Kidney capillary endothelial cell (primary cell): ENCODE data around the gene ATF4.

ENCODE experiments used
- DNase-seq: peaks from one replicate; pipeline ENCODE4 v3.0.0-alpha.2; 2018; ENCODE audit warnings: low spot score

ATF4 gene

DNA sequence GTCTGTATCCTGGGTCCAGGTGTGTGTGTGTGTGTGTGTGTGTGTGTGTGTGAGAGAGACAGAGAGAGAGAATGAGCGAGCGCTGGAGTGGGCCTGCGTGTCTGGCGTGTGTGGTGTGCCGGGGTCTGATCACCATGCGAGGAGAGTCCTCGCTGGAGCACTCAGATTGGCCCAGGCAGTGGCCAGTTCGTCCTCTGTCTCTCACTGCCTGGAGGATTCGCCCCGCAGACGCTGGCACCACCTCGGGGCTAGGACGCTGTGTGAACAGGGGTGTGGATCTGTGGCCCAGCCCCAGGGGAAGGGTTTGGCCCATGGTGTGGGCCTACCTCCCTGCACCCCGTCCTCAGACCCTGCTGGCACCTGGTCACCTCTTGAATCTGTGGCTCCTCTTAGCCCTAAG lies 38.6 kb downstream of the ATF4 start:
- no peak for DNase-seq

DNA sequence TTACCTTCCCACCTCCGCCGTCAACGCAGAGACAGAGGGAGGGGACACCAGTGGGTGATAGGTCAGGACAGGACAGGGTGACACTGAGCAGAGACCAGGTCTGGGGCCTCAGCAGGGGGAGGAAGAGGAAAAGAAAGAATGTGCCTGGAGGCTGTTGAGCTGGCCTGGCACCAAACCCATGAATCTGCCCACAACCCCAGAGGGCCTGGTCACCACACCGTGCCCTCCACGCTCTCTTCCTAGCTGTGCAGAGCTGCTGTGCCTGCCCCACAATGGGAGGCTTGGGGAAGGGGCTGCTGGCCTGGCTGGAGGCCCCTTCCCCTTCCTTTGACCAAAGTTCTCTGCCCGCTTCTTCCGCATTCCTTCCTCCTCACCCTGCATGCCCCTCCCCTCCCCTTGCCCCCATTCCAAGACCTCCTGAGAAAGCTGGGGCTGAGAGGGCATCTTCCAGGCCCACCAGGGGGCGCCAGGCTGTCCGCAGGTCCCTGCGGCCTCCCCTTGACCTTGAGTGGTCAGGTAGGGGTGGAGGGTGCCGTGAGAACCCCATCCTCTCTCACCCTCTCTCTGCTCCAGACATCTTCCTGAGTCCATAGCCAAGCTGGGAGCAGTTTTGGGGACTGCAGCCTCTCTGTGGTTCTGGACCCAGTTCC lies 39.2 kb downstream of the ATF4 start:
- DNase-seq, result no peak

DNA sequence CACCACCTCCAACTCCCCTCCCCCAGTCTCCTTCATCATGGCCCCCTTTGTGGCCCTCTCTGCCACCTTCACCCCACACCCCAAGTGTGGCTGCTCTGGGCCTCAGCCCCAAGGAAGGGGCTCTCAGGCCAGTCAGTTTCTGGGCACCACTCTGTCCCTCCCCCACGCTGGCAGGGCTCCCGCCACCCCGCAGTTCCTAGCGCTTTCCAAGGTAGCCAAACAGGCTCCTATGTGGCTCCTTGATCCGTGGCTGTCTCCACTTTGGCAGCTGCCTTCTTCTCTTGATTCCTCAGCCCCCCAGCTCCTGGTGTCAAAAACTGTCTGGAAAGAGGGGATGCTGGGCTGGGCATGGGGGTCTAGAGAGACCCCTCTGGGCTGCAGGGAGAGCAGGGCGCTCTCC lies 39.8 kb downstream of the ATF4 start:
- DNase-seq, result no peak

DNA sequence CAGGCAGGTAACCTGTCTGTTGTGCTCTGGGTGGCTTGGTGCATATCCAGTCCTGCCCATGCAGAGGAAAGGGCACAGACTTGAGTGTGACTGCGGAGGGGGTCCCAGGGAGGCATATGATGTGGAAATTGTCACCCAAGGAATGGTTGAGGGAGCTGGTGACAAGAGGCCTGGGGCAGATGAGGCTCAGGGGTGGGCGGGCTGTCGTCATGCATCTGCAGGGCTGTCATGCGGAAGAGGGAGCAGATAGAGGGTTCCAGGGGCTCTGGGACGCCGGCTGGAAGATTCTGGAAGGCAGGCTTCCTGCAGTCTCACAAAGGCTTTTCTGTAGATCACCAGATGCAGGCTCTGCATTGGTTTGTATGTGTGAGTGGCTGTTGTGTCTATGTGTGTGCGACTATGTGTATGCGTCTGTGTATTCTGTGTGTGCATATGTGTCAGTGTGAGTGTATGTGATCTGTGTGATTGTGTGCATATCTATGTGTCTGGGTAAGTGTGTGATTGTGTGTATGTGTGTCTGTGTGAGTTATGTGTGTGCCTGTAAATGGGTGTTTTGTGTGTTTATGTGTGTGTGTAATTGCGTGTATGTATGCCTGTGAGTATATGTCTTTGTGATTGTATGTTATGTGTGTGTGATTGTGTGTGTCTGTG lies 42.6 kb downstream of the ATF4 start:
- DNase-seq, result no peak

DNA sequence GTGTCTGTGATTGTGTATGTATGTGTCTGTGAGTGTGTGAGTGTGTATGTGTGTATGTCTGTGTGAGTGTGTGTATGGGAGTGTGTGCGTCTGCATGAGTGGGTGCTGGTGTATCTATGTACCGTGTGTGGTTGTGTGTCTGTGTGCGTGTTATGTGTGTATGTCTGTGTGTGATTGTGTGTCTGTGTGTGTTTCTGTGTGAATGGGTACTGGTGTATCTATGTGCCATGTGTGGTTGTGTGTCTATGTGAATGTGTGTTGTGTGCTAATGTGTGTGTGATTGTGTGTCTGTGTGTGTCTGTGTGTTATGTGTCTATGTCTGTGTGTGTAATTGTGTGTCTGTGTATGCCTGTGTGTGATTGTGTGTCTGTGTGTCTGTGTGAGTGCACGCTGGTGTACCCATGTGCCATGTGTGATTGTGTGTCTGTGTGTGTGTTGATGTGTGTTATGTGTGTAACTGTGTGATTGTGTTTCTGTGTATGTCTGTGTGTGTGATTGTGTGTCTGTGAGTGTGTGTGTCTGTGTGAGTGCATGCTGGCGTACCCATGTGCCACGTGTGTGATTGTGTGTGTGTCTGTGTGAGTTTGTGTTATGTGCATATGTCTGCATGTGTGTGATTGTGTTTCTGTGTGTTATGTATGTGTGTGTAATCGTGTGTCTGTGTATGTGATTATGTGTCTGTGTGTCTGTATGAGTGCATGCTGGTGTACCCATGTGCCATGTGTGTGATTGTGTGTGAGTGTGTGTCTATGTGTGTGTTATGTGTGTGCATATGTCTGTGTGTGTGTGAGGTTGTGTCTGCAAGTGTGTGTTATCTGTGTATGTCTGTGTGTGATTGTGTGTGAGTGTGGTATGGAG lies 43.4 kb downstream of the ATF4 start:
- DNase-seq, result no peak

DNA sequence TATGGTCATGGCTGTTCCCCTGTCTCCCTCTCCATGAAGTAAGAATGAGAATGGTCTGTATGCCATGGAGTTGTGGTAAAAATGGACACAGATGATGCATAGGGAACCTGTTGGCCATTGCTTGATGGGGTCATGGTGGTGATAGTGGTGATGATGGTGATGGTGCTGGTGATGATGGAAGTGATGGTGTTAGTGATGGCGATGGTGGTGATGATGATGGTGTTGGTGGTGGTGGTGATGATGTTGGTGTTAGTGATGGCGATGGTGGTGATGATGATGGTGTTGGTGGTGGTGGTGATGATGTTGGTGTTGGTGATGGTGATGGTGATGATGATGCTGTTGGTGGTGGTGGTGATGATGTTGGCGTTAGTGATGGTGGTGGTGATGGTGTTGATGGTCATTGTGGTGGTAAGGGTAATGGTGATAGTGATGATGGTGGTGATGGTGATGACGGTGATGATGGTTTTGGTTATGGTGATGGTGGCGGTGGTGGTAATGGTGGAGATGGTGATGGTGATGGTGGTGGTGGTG lies 45.1 kb downstream of the ATF4 start:
- DNase-seq, result no peak

DNA sequence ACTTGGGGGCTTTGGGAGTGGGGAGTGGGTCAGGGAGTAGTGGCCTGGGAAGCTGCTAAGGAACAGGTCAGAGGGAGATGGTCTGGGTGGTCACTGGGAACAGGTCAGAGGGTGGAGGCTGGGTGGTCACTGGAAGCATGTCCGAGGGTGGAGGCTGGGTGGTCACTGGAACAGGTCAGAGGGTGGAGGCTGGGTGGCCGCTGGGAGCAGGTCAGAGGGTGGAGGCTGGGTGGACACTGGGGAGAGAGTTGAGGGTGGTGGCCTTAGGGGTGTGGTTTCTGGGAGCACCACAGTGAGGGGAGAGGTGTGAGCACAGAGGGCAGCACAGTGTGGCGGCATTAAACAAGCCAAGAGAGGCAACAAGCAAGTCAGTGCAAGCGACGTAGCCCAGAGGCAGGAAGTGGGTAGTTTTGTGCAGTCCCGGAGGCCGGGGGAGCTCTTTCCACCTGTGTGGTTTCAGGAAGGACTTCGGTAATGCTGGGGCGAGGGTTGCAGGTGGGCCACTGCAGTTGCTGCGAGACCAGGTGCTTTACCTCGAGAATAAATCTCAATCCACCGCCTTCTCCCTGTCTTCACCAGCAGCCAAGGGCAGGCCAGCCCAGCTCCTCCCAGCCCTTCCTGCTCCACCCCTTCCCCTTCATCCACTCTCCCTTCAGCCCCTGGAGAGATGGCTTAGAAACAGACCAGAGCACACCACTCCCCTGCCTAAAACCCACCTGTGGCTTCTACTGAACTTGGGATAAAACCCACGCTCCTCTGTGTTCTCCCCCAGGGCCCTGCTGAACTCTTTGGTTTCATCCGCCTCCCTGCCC lies 47.0 kb downstream of the ATF4 start:
- DNase-seq, result no peak

DNA sequence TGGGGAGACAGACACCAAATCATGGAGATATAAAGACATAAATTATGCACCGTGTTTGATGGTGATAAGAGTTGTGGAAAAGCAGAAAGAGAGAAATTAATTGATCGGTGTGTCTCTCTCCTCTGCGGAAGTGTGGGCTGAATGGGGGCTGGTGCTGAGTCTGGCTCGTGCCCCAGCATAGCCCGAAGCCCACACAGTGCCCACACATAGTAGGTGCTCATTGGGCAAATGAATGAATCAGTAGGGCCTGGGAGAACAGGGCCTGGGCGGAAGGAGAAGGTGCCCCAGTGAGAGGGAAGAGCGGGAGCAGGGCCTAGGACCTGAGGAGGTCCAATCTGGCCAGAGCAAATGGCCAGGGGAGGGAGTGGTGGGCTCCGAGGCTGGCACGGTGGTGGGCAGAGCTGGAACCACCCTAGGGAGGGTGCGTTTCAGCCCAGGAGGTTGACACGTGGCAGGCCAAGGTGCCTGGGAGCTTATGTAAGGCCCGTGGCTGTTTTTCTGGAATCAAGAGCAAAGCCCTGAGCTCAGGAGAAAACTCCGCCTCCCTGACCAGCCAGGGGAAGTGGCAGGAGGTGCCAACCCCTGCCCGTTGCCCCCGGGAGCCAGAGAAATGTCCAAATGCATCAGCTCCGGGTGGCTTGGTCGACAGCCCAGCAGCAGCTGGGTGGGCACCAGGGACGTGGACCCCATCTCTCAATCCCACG lies 48.1 kb downstream of the ATF4 start:
- DNase-seq, result no peak

DNA sequence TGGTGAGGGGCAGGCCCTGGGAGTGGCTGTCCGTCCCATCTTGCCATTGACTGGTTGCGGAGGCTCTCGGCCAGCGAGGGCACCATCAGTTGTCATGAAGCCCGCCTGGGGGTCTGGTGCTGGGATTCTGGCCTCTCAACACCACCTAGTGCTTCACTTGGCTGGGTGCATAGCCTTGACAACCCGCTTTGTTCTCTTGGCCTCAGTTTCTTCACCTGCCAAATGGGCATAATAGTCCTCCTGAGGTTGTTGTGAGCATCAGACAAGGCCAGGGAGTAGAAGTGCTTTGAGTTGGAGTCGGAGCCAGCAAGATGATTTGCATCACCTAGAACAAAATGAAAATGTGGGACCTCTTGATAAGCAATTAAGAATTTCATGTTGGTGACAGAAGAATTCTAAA lies 48.7 kb downstream of the ATF4 start:
- no peak for DNase-seq

DNA sequence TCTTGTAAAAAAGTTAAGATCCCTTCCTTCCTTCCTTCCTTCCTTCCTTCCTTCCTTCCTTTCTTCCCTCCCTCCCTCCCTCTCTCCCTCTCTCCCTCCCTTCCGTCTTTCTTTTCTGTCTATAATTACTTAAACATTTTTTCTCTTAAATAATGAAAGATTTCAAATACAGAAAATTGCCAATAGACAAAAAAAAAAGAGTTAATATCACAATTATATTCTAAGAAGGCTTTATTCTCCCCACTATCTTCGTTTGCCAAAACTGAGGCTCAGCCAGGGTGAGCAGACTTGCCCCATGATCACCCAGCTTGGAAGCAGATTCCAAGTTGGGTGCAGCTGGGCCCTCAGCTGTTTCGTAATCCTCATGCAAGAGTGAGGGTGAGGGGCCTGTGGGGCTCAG lies 49.9 kb downstream of the ATF4 start:
- no peak for DNase-seq

DNA sequence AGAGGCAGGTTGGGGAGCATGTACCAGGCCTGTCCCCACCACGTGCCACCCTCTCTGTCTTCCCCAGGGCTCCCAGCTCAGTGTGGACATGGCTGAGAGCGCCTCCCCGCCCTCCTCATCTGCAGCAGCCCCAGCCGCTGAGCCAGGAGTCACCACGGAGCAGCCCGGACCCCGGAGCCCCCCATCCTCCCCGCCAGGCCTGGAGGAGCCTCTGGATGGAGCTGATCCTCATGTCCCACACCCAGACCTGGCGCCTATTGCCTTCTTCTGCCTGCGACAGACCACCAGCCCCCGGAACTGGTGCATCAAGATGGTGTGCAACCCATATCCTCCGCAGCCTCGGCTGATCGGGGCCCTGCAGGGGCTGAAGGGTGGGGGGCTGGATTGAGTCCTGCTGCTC lies 50.3 kb downstream of the ATF4 start, which contains the start of gene CACNA1I:
TSS of gene CACNA1I (plus strand) at position 89 of the 400 bp plus-strand sequence. CDS start at position 89, 0 bp downstream.
- no peak for DNase-seq

DNA sequence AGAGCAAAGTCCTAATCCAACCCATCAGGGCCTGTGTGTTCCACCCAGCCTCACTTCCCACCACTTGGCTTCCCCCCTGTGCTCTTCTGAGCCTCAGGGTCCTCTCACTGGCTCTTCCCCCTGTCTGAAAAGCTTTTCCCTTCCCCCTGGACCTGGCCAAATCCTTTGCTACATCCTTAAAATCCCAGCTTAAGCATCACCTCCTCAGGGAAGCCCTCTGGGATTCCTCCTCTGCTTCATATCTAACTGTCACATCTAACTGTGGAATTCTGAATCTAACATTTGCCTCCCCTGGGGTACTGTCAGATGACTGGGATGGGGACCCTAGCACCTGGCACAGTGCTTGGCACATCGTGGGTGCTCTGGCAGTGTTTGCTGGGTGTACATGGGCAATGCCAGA lies 51.2 kb downstream of the ATF4 start:
- no peak for DNase-seq
